Cardiac septum (tissue), 1 donor: ENCODE measurements around the gene SEC14L5. TPM values are rescaled to one million over a fixed set of nuclear protein-coding genes. Genes with fewer than 3 reads are reported as not detected.
A peak's percentile ranks its signal among the peaks of the same experiment; 100 is the strongest.

Source experiments
- DNase-seq: peaks from one replicate; pipeline ENCODE4 v3.0.0-alpha.2; 2020; ENCODE audit warnings: low spot score
- intact Hi-C: fragments of 100-400 bp; cut with DNase I; formaldehyde crosslinking; loops from one replicate; pipeline ENCODE4 v1.14.0; 2022
- total RNA-seq: library from RNA; stranded (reverse); fragmentation: NEBNext Ultra II Directional; extraction: Animal tissue kit (Norgen Biotek cat#: 25700); gene quantifications from one replicate; pipeline ENCODE4 v1.2.1, GENCODE V29; 2021
- donor health status: DM: no; HTN: no; CAD: no.

The SEC14L5 gene
- total RNA-seq, 1 donor from 2014 or later = 0.70 TPM

GRCh38 chr16:4979736-4980660 is 21.9 kb downstream of the SEC14L5 start:
- intact Hi-C loops = no loop called here

DNA sequence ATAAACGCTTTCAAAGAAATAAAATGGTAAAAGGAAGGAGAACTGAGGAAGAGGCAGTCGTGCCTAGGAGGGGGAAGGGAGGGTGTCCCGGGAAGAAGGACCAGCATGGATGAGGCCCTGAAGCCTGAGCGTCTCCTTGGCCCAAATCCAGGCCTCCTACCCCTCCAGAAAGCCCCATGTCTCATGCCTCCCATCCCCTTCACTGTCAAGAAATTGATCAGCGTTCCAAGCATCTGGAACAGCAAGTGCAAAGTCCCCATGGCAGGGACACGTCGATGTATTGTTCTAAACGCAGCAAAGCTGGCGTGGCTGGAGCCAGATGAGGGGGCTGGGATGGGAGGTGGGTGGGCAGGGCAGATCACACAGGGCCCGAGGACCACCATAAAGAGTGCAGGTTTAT is 22.6 kb downstream of the SEC14L5 start:
- intact Hi-C loops = no loop called here
- DNase-seq = peak; percentile 55

More at GRCh38 chr16:4979736-4980660, 21.9 kb downstream of the SEC14L5 start:
- DNase-seq = peak; percentile 38

GRCh38 chr16:4981473-4981872 is 23.3 kb downstream of the SEC14L5 start:
- intact Hi-C loops = no loop called here
- peak; percentile 58 for DNase-seq

DNA sequence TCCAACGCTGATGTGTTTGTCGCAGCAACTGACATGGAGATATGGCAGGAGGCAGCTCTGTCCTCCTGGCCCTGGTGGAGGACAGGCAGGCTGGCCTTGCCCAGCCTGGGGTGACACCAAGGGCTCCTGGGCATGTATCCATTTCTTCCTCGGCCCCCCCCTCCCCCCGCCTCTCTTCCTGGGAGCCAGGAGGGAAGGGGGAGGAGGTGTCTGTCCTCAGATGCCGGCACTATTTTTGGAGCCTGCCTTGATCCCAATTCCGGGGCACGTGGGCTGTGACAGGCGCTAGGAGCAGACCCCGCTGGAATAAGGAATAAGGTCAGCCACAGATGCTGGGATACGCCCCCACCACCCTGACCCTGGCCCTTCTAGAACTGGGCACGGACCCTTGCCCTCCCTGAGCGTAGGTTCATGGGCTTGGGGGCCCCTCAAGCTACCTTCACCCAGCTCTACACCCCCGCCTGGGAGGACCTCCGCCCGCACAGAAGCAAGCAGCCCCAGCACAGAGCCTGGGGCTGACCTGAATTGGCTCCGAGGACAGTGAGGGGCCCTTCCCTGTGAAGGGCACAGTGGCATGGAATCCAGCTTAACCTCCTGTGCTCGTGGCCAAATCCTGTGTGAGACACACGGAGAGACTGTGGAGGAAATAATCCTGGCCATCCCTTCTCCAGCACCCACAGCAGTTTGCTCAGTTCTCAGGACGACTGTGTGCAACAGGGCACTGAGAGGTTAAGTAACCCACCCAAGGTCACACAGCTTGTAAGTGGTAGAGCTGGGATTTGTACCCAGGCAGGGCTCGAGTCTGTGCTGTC is 24.1 kb downstream of the SEC14L5 start:
- peak; percentile 83 for DNase-seq
- intact Hi-C loops = no loop called here

- intact Hi-C loops = no loop called here
Measured at GRCh38 chr16:4984174-4984990, 26.3 kb downstream of the SEC14L5 start.

DNA sequence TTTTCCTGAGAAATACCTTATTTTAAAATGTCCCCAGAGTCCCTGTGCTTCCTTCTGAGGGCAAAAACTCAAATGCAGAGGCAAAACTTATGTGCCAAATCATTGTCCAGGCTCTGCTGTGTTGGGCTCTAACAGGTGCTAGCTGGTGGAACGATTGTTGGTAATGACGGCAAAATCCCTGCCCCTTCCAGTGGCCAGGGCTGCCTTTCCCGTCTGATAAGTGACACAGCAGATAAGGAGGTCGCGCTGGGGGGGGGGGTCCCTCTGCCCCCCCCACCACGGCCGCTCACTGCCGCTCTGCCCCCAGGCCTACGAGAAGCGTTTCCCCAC is 29.1 kb downstream of the SEC14L5 start:
- no peak for DNase-seq
- intact Hi-C loops = no loop called here

More at GRCh38 chr16:4984174-4984990, 26.3 kb downstream of the SEC14L5 start:
- no peak for DNase-seq

DNA sequence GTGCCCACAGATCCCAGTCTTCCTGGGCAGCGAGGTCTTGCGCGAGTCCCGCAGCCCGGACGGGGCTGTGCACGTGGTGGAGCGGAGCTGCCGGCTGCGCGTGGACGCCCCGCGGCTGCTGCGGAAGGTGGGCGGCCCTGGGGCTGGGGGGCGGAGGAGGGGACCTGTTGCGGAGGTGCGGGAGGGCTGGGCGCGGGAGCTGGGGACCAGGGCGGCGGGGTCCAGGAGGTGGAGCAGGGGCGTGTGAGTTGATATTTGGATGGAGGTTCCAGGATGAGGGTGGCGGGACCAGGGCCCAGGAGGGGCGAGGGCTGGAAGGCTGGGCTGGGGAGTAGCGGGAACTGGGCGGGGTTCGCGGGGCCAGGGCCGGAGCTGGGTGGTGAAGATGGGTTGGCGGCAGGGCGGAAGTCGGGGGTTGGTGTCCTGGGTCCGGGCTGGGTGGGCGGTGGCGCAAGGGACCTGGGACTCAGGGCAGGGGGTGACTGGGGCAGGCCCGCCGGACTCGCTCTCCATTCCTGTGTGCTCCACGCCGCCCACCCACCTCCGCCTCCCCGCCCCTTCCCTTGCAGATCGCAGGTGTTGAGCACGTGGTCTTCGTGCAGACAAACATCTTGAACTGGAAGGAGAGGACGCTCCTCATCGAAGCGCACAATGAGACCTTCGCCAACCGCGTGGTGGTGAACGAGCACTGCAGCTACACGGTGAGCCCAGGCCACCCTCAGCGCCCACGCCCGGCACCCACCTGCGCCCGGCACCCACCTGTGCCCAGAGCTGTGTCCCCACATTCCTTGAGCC is 29.6 kb downstream of the SEC14L5 start:
- DNase-seq = no peak
- intact Hi-C loops = no loop called here

GRCh38 chr16:4988647-4989046 is 30.5 kb downstream of the SEC14L5 start:
- intact Hi-C loops = no loop called here
- no peak for DNase-seq

DNA sequence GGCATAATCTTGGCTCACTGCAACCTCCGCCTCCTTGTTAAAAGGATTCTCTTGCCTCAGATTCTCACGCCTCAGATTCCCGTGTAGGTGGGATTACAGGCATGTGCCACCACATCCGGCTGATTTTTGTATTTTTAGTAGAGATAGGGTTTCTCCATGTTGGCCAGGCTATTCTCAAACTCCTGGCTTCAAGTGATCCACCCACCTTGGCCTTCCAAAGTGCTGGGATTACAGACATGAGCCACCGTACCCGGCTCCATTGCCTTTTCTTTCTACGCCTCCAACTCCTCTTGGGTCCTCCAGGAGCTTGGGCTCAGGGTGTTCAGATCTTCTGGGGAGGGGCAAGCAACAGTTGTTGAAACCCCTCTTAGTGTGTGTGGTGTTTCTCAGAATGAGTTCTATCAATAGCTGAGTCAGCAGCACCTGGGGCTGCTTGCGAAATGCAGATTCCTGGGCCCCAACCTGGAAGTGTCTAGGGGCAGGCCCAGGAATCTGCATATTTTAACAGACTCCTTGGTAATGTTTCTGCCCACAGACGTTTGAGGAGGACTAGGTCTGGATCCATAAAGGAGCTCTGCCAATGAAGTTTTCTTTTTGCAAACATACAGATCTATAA is 31.4 kb downstream of the SEC14L5 start:
- no peak for DNase-seq
- intact Hi-C loops = no loop called here

DNA sequence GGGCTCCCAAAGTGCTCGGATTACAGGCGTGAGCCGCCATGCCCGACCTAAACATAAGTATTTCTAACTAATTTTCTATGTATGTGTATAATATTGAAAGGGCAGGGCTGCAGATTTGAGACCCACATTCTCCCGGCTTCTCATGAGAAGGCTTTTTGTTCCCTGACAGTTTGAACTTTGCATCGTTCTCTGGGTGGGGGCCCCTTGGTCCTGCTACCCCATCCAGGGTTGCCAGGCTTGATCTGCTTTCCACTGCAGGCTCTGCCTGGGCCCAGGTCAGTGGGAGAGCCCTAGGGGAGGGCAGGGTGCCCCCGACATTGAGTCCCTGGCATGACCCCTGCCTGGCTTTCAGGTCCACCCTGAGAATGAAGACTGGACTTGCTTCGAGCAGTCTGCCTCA is 32.3 kb downstream of the SEC14L5 start:
- no peak for DNase-seq
- intact Hi-C loops = no loop called here

- DNase-seq = no peak
- intact Hi-C loops = no loop called here
Measured at GRCh38 chr16:4991754-4992153, 33.6 kb downstream of the SEC14L5 start.

DNA sequence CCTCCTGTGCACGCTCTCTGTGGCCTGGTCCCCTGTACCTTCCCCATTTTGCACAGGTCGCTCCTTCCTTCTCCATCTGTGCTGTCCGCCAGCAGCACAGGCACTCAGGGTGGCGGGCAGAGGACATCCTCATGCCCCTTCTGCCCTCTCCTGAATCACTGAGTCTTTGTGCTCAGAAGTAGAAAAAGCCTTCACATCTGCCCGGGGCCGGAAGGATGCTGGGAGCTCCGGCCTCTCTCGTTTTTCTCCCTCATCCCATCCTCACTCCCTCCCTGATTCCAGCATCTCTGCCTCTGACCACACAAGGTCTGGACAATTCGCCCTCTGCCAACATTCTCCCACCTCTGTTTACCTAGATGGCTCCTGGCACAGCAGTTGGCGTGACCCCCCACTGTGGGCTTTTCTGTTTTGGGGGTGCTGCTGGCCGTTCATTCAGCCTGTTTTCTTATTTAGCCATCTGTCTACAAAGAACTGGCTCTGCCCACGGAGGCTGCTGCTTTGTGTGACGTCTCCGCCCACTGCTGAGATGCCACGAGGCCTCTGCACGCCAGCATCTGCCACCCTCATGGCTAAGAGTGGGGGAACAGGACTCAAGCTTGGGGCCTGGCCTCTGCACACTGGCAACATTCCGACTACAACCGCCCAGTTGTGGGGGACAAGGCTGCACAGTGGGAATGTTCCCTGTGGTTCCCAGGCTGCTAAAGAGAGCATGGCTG is 36.7 kb downstream of the SEC14L5 start:
- intact Hi-C loops = no loop called here
- DNase-seq = no peak

GRCh38 chr16:5000573-5001001 is 42.5 kb downstream of the SEC14L5 start:
- intact Hi-C loops = no loop called here
- DNase-seq = no peak

GRCh38 chr16:5001571-5001970 is 43.4 kb downstream of the SEC14L5 start:
- DNase-seq = no peak
- intact Hi-C loops = no loop called here

GRCh38 chr16:5001986-5002385 is 43.9 kb downstream of the SEC14L5 start:
- no peak for DNase-seq
- intact Hi-C loops = no loop called here

DNA sequence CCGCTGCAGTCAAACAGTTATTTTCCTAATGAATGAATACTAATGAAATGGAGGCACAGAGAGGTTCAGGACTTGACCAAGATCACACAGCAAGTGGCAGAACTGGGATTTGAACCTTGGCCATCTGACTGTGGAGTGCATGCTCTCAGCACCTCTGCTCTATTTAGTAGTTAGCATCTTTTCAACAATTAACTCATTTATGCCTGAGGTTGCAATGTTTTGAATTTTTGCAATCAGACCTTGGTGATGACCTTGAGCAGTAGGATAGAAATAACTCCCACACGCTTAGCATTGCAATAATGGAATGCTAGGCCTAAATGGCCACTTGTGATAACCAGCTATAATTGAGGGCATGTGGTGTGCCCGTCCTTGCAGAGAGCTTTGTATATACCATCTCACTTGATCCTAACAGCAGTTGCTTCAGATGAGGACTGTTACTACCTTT is 44.6 kb downstream of the SEC14L5 start:
- no peak for DNase-seq
- intact Hi-C loops = no loop called here

- DNase-seq = no peak
- intact Hi-C loops = no loop called here
Measured at GRCh38 chr16:5003211-5003610, 45.1 kb downstream of the SEC14L5 start.

DNA sequence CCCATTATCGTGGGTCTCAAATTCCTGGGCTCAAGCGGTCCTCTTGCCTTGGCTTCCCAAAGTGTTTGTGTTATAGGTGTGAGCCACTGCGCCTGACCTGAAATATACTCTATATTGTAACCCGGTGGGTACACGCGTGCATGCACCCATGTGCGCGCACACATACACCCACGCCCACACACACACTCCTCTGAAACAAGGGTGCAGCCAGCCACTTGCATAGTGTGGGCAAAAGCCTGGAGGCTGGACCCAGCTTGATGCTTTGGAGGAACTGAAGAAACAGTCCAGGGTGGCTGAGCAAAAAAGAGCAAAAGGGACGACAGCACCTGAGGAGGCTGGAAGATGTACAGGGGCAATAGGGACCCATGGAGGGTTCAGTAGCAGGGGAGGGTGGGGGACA is 45.7 kb downstream of the SEC14L5 start:
- intact Hi-C loops = no loop called here
- no peak for DNase-seq
